Tibial nerve (tissue), 4 donors: Measurements from ENCODE around the gene SFXN5. TPM values are rescaled to one million over a fixed set of nuclear protein-coding genes. Genes with fewer than 3 reads are reported as not detected.

ENCODE experiments used
- DNase-seq, 2 donors: peaks; one replicate each; pipeline ENCODE4 v3.0.0-alpha.2; 2019; ENCODE audit warnings: low spot score in 2 of 2
- H3K27ac ChIP-seq, 4 donors: fragments of 200-600 bp; sonication (generic) in 3 of 4; one replicate each; pipeline ENCODE4 v1.5.1; 2017 to 2019; ENCODE audit warnings: mild to moderate bottlenecking in 1 of 4
- H3K27me3 ChIP-seq, 2 donors: fragments of 200-600 bp; sonication (generic) in 1 of 2; one replicate each; pipeline versions ENCODE4 v1.5.1 to v1.6.0; 2017 to 2019
- H3K36me3 ChIP-seq, 3 donors: fragments of 200-600 bp; sonication (generic); one replicate each; pipeline ENCODE4 v1.5.1; 2018 to 2019
- H3K4me1 ChIP-seq, 4 donors: fragments of 200-600 bp; sonication (generic) in 3 of 4; one replicate each; pipeline ENCODE4 v1.5.1; 2017 to 2019
- H3K4me3 ChIP-seq, 4 donors: fragments of 200-600 bp; sonication (generic) in 3 of 4; one replicate each; pipeline ENCODE4 v1.5.1; 2017 to 2019; ENCODE audit warnings: mild to moderate bottlenecking in 1 of 4, moderate library complexity in 1 of 4
- H3K9me3 ChIP-seq, 4 donors: fragments of 200-600 bp; sonication (generic) in 3 of 4; one replicate each; pipeline ENCODE4 v1.5.1; 2017 to 2019
- CTCF ChIP-seq, 5 experiments: fragments of 200-600 bp in 3 of 5; fragments of 450-650 bp in 2 of 5; sonication (generic) in 3 of 5; IDR thresholded peaks; one replicate each; pipeline ENCODE4 v1.5.1; 2016 to 2019; ENCODE audit warnings: antibody characterized with exemption in 5 of 5, mild to moderate bottlenecking in 3 of 5, moderate library complexity in 2 of 5
- EP300 ChIP-seq, 2 donors: sonication (generic); formaldehyde crosslinking; IDR thresholded peaks; one replicate each; pipeline ENCODE4 v1.6.1; 2017; ENCODE audit warnings: antibody characterized with exemption in 2 of 2, mild to moderate bottlenecking in 1 of 2
- POLR2A ChIP-seq, 2 donors: fragments of 450-650 bp; IDR thresholded peaks; one replicate each; pipeline ENCODE4 v1.6.1; 2017; ENCODE audit warnings: antibody characterized with exemption in 2 of 2, mild to moderate bottlenecking in 2 of 2, moderate library complexity in 2 of 2
- WGBS, 2 donors: methylation state at CpG; one replicate each; pipeline ENCODE4 v1.1.5; 2018; 5-methylcytosine and 5-hydroxymethylcytosine counted together
- total RNA-seq, 4 donors: library from RNA; depleted of rRNA; stranded (reverse); fragments of >200 nt; gene quantifications; one replicate each; pipeline ENCODE4 v1.1.0, GENCODE V29; 2016

The SFXN5 gene
- total RNA-seq, 4 donors from 2014 or later = 13.8 to 58.1 (median 21.7) TPM

GRCh38 chr2:73078457-73079411, 7.2 kb upstream of the SFXN5 start:
- Histone ChIP-seq H3K4me1 (peaks cover 0 to 19% (median 0%) of the 10 kb centered on the region in 4 donors), H3K4me3 (no peak overlapping the region), H3K9me3 (no peaks in the 10 kb centered on the region), H3K27me3 (no peaks in the 10 kb centered on the region), H3K27ac (no peak overlapping the region), H3K36me3 (peaks cover 0 to 49% (median 0%) of the 10 kb centered on the region in 3 donors)
- DNase-seq = no peak
- TF ChIP-seq POLR2A (IDR thresholded peaks at IDR 0.05) (no peak), EP300 (IDR thresholded peaks at IDR 0.05) (no peak), CTCF (IDR thresholded peaks at IDR 0.05) (no peak)
- WGBS, 2 donors = 78 to 87% methylated on average over 13 of the region's 13 CpGs

- TF ChIP-seq CTCF (IDR thresholded peaks at IDR 0.05) (no peak), POLR2A (IDR thresholded peaks at IDR 0.05) (no peak), EP300 (IDR thresholded peaks at IDR 0.05) (no peak)
- no peaks in the 10 kb centered on the region for H3K9me3 ChIP-seq
- H3K4me1 ChIP-seq = peaks cover 0 to 28% (median 2%) of the 10 kb centered on the region in 4 donors
- no peaks in the 10 kb centered on the region for H3K27me3 ChIP-seq
- H3K4me3 ChIP-seq = no peak overlapping the region
- H3K36me3 ChIP-seq = peaks cover 0 to 46% (median 0%) of the 10 kb centered on the region in 3 donors
- no peak overlapping the region for H3K27ac ChIP-seq
- DNase-seq = no peak
- 62 to 70% methylated on average over 1 of the region's 1 CpG for WGBS, 2 donors
These were observed 5.9 kb upstream of the SFXN5 start for GRCh38 chr2:73077424-73077795.

- H3K36me3 ChIP-seq = peaks cover 0 to 46% (median 0%) of the 10 kb centered on the region in 3 donors
- DNase-seq = no peak
- WGBS, 2 donors = 87 to 91% methylated on average over 8 of the region's 8 CpGs
- peaks cover 0 to 34% (median 3%) of the 10 kb centered on the region in 4 donors for H3K4me1 ChIP-seq
- H3K27me3 ChIP-seq = no peaks in the 10 kb centered on the region
- H3K27ac ChIP-seq = no peak overlapping the region
- no peaks in the 10 kb centered on the region for H3K9me3 ChIP-seq
- H3K4me3 ChIP-seq = no peak overlapping the region
- TF ChIP-seq EP300 (IDR thresholded peaks at IDR 0.05) (no peak), POLR2A (IDR thresholded peaks at IDR 0.05) (no peak), CTCF (IDR thresholded peaks at IDR 0.05) (no peak)
These were observed 5.3 kb upstream of the SFXN5 start for GRCh38 chr2:73076701-73077423.

GRCh38 chr2:73075477-73076373, 4.2 kb upstream of the SFXN5 start:
- H3K27ac ChIP-seq = peak overlapping the region in 1 of 4 donors; percentile 42
- DNase-seq = peak; percentile 47 to 54
- no peaks in the 10 kb centered on the region for H3K9me3 ChIP-seq
- WGBS, 2 donors = 67 to 82% methylated on average over 10 to 14 of the region's 23 CpGs
- peaks cover 0 to 39% (median 0%) of the 10 kb centered on the region in 3 donors for H3K36me3 ChIP-seq
- no peak for TF ChIP-seq CTCF (IDR thresholded peaks at IDR 0.05)
- no peak for TF ChIP-seq EP300 (IDR thresholded peaks at IDR 0.05)
- TF ChIP-seq POLR2A (IDR thresholded peaks at IDR 0.05) = no peak
- H3K4me1 ChIP-seq = peaks cover 0 to 26% (median 3%) of the 10 kb centered on the region in 4 donors
- H3K4me3 ChIP-seq = no peak overlapping the region
- H3K27me3 ChIP-seq = no peaks in the 10 kb centered on the region
